22Rv1 (cell line): Measurements from ENCODE around the gene SUN3.

Experiments
- CTCF ChIP-seq: fragments of 450-650 bp; IDR thresholded peaks from 2 replicates; pipeline ENCODE4 v1.5.1; 2017; ENCODE audit warnings: mild to moderate bottlenecking
- ZFX ChIP-seq: fragments of 450-650 bp; IDR thresholded peaks from 2 replicates; pipeline ENCODE4 v1.6.1; 2017; ENCODE audit warnings: antibody characterized with exemption, borderline replicate concordance

DNA sequence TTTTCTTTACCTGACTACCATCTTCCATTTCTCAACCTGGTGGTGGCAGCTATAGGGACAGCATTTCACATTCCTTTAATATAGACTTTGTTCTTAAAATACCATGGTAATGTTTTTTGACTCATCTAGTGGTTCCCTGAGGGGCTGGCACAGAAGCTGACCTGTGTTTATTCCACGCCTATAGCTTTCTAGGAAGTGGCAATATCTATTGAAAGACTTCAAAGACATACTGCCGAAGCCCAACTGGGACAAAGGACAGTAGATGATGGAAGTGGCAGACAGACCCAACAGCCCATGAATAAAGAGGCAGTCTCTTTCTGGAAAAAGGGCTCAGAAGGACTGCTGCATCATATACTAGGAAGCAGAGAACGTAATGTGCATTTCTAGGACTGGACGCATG is 11.2 kb downstream of the SUN3 start:
- TF ChIP-seq CTCF = no peak
- no peak for TF ChIP-seq ZFX
